Activated T-cell treated with anti-CD3 and anti-CD28 coated beads, Interleukin-2, amount 50 U/mL, for 48 hours (primary cell): ENCODE results near the gene SLAMF8.

Experiments used
- DNase-seq, 2 experiments: peaks; one replicate each; pipeline ENCODE4 v3.0.0-alpha.2; 2020

SLAMF8 gene

GRCh38 chr1:159873530-159874143 lies 47.0 kb downstream of the SLAMF8 start:
- no peak for DNase-seq

GRCh38 chr1:159877695-159878444 lies 51.2 kb downstream of the SLAMF8 start:
- DNase-seq, result no peak

- no peak for DNase-seq
Observed at GRCh38 chr1:159879136-159879535, 52.5 kb downstream of the SLAMF8 start.

- DNase-seq, result no peak
Observed at GRCh38 chr1:159879977-159880376, 53.3 kb downstream of the SLAMF8 start.

- DNase-seq, result no peak
Observed at GRCh38 chr1:159880430-159880829, 53.8 kb downstream of the SLAMF8 start.

- peak in 1 of 2 experiments; percentile 32 for DNase-seq
Observed at GRCh38 chr1:159881622-159882526, 55.2 kb downstream of the SLAMF8 start.

GRCh38 chr1:159882527-159882862 lies 55.8 kb downstream of the SLAMF8 start:
- no peak for DNase-seq

GRCh38 chr1:159883134-159883533 lies 56.5 kb downstream of the SLAMF8 start:
- DNase-seq, result no peak

GRCh38 chr1:159884296-159884695 lies 57.6 kb downstream of the SLAMF8 start:
- DNase-seq, result no peak
